ENCODE data around the gene MBOAT2. TPM values are rescaled to one million over a fixed set of nuclear protein-coding genes. Genes with fewer than 3 reads are reported as not detected.
A peak's percentile ranks its signal among the peaks of the same experiment; 100 is the strongest.

MBOAT2 gene
- total RNA-seq, 1 experiment from 2014 or later, result 30.7 TPM

GRCh38 chr2:8892111-8892510 is 111.4 kb downstream of the MBOAT2 start:
- no peaks in the 10 kb centered on the region for H3F3A ChIP-seq (ENCODE audit: low read length, unreplicated experiment)
- no peak overlapping the region for H3K4me2 ChIP-seq (ENCODE audit: low read length)
- no peak overlapping the region for H3K27ac ChIP-seq (ENCODE audit: low read length)
- H3K4me1 ChIP-seq (ENCODE audit: insufficient read depth, low read length), result no peaks in the 10 kb centered on the region
- no peak overlapping the region for H3K4me3 ChIP-seq (ENCODE audit: low read length)
- H3K36me3 ChIP-seq (ENCODE audit: low read depth, low read length), result peaks cover 9% of the 10 kb centered on the region
- ATAC-seq (no peak), DNase-seq (no peak)
- no peaks in the 10 kb centered on the region for H4K20me1 ChIP-seq (ENCODE audit: low read length)
- POLR2A ChIA-PET (ENCODE audit: unreplicated experiment), result no interaction called here
- intact Hi-C loops (cut with micrococcal nuclease), result loop anchor here (5.0 kb wide), 1 partner anchor 110 kb away; the partner anchor contains the start of gene MBOAT2
- BruUV-seq (replicated peaks), result no TSS peak
- H3K79me2 ChIP-seq (ENCODE audit: low read length), result no peaks in the 10 kb centered on the region
- CTCF ChIA-PET, result no interaction called here
- H2AFZ ChIP-seq (ENCODE audit: low read length), result no peak overlapping the region
- TF ChIP-seq EZH2 (IDR thresholded peaks at IDR 0.05; ENCODE audit: low read length, unreplicated experiment), result no peak
- no peak for TF ChIP-seq CTCF (conservative IDR thresholded peaks at IDR 0.05; ENCODE audit: low read depth, low read length)
- TF ChIP-seq EZH2phosphoT487 (IDR thresholded peaks at IDR 0.05; ENCODE audit: borderline replicate concordance, low read length), result no peak
- no peaks in the 10 kb centered on the region for H3K9me3 ChIP-seq (ENCODE audit: low read length)
- H3K9me2 ChIP-seq (replicated peaks; ENCODE audit: low read length), result no peaks in the 10 kb centered on the region
- H3K27me3 ChIP-seq (ENCODE audit: low read length), result no peaks in the 10 kb centered on the region
- no peak overlapping the region for H3K9ac ChIP-seq (ENCODE audit: low read length)

GRCh38 chr2:8889978-8890377 is 113.5 kb downstream of the MBOAT2 start:
- peak; percentile 48 for ATAC-seq
- no peak overlapping the region for H2AFZ ChIP-seq (ENCODE audit: low read length)
- TF ChIP-seq EZH2phosphoT487 (IDR thresholded peaks at IDR 0.05; ENCODE audit: borderline replicate concordance, low read length) (no peak), CTCF (conservative IDR thresholded peaks at IDR 0.05; ENCODE audit: low read depth, low read length) (no peak), EZH2 (IDR thresholded peaks at IDR 0.05; ENCODE audit: low read length, unreplicated experiment) (no peak)
- H3K9me2 ChIP-seq (replicated peaks; ENCODE audit: low read length), result no peaks in the 10 kb centered on the region
- H3F3A ChIP-seq (ENCODE audit: low read length, unreplicated experiment), result no peaks in the 10 kb centered on the region
- H3K27me3 ChIP-seq (ENCODE audit: low read length), result no peaks in the 10 kb centered on the region
- DNase-seq, result peak; percentile 33
- H3K79me2 ChIP-seq (ENCODE audit: low read length), result no peaks in the 10 kb centered on the region
- intact Hi-C loops (cut with micrococcal nuclease), result loop anchor here (5.0 kb wide), 1 partner anchor 112 kb away; the partner anchor contains the start of gene MBOAT2
- ChIA-PET POLR2A (ENCODE audit: unreplicated experiment) (no interaction called here), CTCF (interaction anchor here (0.6 kb wide), 1 partner anchor 16 kb away, joined by 3 read pairs; no protein-coding TSS in a partner anchor)
- H3K4me2 ChIP-seq (ENCODE audit: low read length), result no peak overlapping the region
- no peak overlapping the region for H3K4me3 ChIP-seq (ENCODE audit: low read length)
- BruUV-seq (replicated peaks), result no TSS peak
- H3K27ac ChIP-seq (ENCODE audit: low read length), result no peak overlapping the region
- H3K9me3 ChIP-seq (ENCODE audit: low read length), result no peaks in the 10 kb centered on the region
- peaks cover 2% of the 10 kb centered on the region for H3K36me3 ChIP-seq (ENCODE audit: low read depth, low read length)
- no peak overlapping the region for H3K9ac ChIP-seq (ENCODE audit: low read length)
- no peaks in the 10 kb centered on the region for H4K20me1 ChIP-seq (ENCODE audit: low read length)
- H3K4me1 ChIP-seq (ENCODE audit: insufficient read depth, low read length), result no peaks in the 10 kb centered on the region

- no peaks in the 10 kb centered on the region for H4K20me1 ChIP-seq (ENCODE audit: low read length)
- intact Hi-C loops (cut with micrococcal nuclease), result no loop called here
- TF ChIP-seq EZH2phosphoT487 (IDR thresholded peaks at IDR 0.05; ENCODE audit: borderline replicate concordance, low read length) (no peak), CTCF (conservative IDR thresholded peaks at IDR 0.05; ENCODE audit: low read depth, low read length) (no peak)
- ChIA-PET CTCF (no interaction called here), POLR2A (ENCODE audit: unreplicated experiment) (no interaction called here)
- BruUV-seq (replicated peaks), result no TSS peak
- H3K36me3 ChIP-seq (ENCODE audit: low read depth, low read length), result 0 out of 2 replicates have a peak, but pooled peaks cover 2% of the 10 kb centered on the region
- no peak overlapping the region for H3K4me3 ChIP-seq (ENCODE audit: low read length)
- no peaks in the 10 kb centered on the region for H3K4me1 ChIP-seq (ENCODE audit: insufficient read depth, low read length)
- no peaks in the 10 kb centered on the region for H3F3A ChIP-seq (ENCODE audit: low read length, unreplicated experiment)
- no peaks in the 10 kb centered on the region for H3K27me3 ChIP-seq (ENCODE audit: low read length)
- no peaks in the 10 kb centered on the region for H3K9me3 ChIP-seq (ENCODE audit: low read length)
- H2AFZ ChIP-seq (ENCODE audit: low read length), result no peak overlapping the region
- no peak for DNase-seq
- H3K9ac ChIP-seq (ENCODE audit: low read length), result no peak overlapping the region
- ATAC-seq, result no peak
- no peak overlapping the region for H3K27ac ChIP-seq (ENCODE audit: low read length)
- no peaks in the 10 kb centered on the region for H3K79me2 ChIP-seq (ENCODE audit: low read length)
- no peak overlapping the region for H3K4me2 ChIP-seq (ENCODE audit: low read length)
- H3K9me2 ChIP-seq (replicated peaks; ENCODE audit: low read length), result no peaks in the 10 kb centered on the region
Observed at GRCh38 chr2:8888963-8889362, 114.5 kb downstream of the MBOAT2 start.
